ENCODE results near the gene LIN7A.

The LIN7A gene

DNA sequence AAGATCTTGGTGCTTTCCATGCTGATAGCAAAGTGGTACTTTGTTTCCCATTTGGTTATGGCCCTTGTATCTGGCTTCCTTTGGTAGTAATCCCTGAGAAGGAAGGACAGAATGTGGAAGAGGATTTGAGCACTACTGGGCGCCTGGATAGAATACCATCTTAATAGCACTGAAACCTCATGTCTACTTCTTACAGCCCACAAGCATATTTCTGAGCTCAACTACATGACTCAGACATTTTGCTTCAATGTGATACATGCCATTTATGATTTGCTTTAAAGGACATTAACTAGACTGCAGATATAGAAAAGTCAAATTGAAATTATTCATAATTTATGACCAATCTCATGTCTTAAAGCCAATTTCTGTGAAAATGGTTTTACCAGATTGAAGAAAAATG lies 80.4 kb downstream of the LIN7A start:
- DNase-seq: no peak

- peak; percentile 25 for DNase-seq
Measured at GRCh38 chr12:80849337-80849736, 88.4 kb downstream of the LIN7A start.

- no peak for DNase-seq
Measured at GRCh38 chr12:80848858-80849257, 88.9 kb downstream of the LIN7A start.

- DNase-seq: no peak
Measured at GRCh38 chr12:80847575-80847974, 90.2 kb downstream of the LIN7A start.

GRCh38 chr12:80846952-80847351 lies 90.8 kb downstream of the LIN7A start:
- DNase-seq: no peak

DNA sequence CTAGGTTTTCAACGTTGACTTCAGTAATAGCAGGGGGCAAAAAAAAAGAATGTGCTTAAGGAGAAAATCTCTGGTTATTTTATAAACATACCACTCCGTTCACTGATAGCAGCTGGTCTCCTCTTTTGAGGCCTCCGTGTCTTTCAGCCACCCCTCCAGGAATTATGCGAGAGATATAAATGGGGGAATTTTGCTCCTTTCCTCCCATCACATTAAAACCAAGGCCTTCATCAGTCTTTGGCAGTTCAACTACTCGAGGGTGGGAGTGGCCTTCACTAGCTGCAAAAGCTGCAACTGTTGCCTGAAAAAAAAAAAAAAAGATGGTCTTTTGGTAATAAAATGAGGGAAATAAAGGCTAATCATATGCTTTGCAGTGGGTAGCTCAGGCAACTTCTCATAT lies 92.1 kb downstream of the LIN7A start:
- DNase-seq: no peak

- DNase-seq: no peak
Measured at GRCh38 chr12:80843969-80844368, 93.8 kb downstream of the LIN7A start.

- DNase-seq: no peak
Measured at GRCh38 chr12:80838708-80839107, 99.0 kb downstream of the LIN7A start.

DNA sequence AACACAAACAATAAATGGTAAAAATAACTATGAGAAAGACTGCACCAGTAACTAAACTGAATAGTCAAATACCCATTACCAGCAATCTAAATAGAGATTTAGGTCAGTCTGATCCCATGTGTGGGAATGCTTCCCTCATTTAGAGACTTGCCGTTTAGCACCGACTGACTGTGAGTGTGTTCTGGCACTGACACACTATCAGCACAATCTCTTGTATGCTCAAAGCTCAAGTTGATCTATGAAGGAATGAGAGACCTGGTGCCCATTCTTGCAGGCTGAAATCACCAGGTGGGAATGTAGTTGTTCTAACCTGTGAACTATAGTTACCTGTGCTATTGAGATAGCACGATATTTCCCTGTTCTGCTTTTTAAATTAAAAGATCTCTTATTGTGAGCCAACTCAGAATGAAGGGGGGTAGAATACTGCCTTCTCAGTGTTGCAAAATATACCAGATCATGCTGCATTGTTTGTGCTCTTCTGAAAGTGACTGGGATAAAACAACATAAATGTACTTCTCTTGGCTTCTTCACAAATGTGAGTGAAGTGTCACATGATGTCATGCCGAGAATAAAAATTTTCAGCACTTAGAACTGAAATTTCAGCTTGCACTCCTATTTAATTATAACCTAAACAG lies 99.6 kb downstream of the LIN7A start:
- DNase-seq: no peak

DNA sequence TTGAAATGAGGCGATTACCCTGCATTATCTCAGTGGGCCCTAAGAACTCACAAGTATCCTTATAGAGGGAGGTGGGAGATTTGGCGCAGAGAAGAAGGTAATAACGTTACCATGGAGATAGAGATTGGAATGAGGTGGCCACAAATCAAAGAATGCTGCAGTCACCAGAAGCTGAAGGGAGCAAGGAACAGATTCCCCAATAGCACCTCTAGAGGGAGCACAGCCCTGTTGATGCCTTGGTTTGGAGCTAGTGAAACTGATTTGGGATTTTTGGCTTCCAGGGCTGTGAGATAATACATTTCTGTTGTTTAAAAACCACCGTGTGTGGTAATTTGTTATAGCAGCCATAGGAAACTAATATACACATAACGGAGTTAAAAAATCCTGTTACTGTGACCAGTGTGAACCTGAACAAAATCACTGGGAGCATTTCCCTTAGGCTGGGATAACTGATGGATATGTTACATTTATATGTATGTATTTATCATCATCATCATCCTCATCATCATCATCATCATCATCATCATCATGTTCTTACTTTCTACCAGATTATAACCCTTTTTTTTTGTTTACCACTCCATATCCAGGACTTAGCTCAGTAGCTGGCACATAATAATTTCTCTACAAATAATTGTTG lies 100.3 kb downstream of the LIN7A start:
- no peak for DNase-seq

GRCh38 chr12:80834724-80835123 lies 103.0 kb downstream of the LIN7A start:
- no peak for DNase-seq

- no peak for DNase-seq
Measured at GRCh38 chr12:80830533-80831088, 107.1 kb downstream of the LIN7A start.

DNA sequence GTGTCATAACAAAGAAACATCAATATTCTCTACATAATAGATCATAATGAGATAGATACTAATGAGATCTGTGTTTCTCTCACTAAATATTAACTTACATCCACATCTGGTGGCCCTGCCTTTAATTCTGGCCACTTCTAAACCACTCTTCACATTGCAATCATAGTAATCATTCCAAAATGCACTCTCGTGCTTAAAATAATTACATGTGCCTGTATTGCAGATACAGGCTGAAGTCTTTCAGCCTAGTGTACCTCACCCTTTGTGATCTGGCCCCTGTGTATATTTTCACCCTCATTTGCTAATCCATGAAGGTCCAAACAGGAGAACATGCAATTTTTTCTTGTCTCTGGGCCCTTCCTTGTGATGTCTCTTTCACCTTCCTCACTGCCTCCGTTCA lies 108.0 kb downstream of the LIN7A start:
- DNase-seq: no peak

GRCh38 chr12:80825506-80825905 lies 112.2 kb downstream of the LIN7A start:
- no peak for DNase-seq

- DNase-seq: no peak
Measured at GRCh38 chr12:80823393-80823792, 114.3 kb downstream of the LIN7A start.

- DNase-seq: no peak
Measured at GRCh38 chr12:80821513-80822000, 116.2 kb downstream of the LIN7A start.

DNA sequence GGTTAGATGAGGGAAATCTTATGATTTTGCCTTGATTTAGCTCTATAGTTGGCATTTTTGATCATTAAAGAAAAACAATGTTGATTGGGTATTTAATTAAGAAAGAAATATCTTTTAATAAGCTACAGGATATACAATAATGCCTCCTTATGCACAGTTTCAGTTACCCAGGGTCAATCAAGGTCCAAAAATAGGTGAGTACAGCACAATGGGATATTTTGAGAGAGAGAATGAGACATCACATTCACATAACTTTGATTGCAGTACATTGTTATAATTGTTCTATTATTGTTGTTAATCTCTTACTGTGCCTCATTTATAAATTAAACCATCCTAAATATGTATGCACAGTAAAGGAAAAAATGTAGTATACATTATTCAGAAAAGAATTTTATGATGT lies 118.9 kb downstream of the LIN7A start:
- no peak for DNase-seq

GRCh38 chr12:80815351-80815750 lies 122.4 kb downstream of the LIN7A start:
- DNase-seq: no peak

GRCh38 chr12:80814453-80814852 lies 123.3 kb downstream of the LIN7A start:
- no peak for DNase-seq

GRCh38 chr12:80813820-80814219 lies 123.9 kb downstream of the LIN7A start:
- DNase-seq: no peak

DNA sequence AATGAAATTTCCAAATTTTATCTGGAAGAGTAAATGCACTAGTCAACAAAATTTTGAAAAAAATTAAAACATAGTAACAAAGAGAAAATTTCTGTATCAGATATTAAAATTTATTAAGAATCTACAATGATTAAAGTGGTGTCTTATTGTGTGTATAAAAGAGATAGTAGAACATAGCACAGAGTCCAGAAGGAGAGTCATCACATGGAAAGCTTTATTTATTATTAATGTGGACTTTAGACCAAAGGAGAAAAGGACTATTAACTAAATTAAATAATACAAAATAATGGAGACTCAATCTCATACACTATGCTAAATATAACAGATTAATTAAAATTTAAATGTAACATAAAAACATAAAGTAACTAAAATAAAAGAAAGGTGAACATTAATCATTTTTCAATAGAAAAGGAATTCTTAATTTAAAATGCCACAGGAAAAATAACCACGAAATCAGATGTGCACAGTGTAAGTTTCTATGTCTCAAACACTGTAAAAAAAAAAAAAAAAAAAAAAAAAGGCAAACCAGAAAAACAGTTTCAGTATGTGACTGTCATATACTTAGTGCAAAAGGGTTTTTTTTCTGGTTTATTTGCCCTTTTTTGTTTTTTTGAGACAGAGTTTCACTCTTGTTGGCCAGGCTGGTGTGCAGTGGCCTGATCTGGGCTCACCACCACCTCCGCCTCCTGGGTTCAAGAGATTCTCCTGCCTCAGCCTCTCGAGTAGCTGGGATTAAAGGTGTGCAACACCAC lies 125.6 kb downstream of the LIN7A start:
- DNase-seq: no peak

GRCh38 chr12:80810874-80811273 lies 126.9 kb downstream of the LIN7A start:
- no peak for DNase-seq

DNA sequence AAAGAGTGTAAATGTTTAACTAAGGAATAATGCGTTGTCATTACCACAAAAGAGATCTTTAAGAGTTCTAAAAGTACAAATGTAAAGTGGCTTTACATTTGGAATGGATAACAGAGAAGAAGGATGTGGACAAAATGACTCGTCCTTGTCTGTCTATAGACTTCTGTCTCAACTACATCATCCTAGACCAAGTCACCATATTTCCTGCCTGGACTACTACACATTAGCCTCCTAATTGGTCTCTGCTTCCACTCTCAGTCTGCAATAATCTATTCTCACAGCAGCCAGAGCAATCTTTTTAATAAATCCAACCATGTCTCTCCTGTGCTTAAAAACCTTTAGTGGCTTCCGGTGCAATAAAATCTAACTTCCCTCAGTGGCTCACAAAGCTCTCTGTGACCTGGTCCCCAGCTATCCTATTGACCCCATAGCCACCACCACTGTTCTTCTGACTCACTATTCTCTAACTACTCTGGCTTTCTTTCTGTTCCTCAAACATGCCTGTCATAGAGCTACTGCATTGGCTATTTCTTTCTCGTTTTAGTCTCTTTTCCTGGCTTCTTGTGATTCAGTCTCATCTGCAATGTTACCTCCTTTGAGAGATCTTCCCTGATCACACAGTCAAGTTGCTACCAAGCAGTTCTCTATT lies 130.0 kb downstream of the LIN7A start:
- no peak for DNase-seq
